HG02759 (cell line): ENCODE results near the gene CD86.

Experiments
- ATAC-seq: cut with Tn5 transposase; IDR thresholded peaks from one replicate; pipeline ENCODE4 v1.9.1; 2021; ENCODE audit warnings: mild to moderate bottlenecking, moderate library complexity; ENCODE audit not compliant: unreplicated experiment

Gene CD86

GRCh38 chr3:122091602-122092295, 36.6 kb downstream of the CD86 start:
- peak; percentile 66 for ATAC-seq

- ATAC-seq = peak; percentile 31
Observed at GRCh38 chr3:122092460-122093165, 37.5 kb downstream of the CD86 start.

GRCh38 chr3:122094125-122094524, 39.0 kb downstream of the CD86 start:
- peak; percentile 42 for ATAC-seq

- ATAC-seq = no peak
Observed at GRCh38 chr3:122094693-122095092, 39.5 kb downstream of the CD86 start.

GRCh38 chr3:122097141-122097540, 42.0 kb downstream of the CD86 start:
- ATAC-seq = no peak

DNA sequence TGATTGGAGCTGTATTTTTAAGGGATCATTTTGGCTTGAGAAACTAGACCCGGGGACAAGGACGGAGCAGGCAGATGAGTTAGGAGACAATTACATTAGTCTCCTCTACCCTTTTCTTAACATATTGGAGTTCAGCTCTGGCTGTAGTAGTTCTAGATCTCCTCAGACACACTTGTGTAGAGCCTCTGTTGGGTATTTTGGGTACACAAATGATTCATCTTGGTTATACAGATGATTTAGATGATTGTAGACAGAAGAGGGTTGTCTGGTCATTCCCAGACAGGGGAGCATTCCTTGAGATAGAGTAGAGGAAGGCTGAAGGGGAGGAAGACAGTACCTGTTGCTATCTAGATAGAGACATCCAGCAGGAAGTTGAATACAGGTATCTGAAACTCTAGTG, 43.4 kb downstream of the CD86 start:
- no peak for ATAC-seq

DNA sequence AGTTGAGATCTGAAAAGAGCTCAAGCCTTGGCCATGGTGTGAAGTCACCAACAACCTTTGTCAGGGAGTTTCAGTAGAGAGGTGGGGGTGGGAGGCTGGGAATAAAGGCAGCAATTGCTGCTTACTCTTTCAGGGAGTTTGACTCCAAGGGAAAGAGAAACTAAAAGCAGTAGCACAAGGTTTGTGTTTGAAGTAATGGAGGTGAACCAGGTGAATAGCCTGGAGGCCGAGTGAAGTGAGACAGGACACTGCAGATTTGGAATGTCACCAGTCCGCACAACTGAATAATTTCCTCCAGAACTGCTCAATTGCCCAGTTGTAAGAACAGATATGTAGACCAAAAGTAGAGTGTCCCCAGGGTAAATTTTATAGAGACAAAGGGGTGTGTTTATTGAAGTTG, 44.1 kb downstream of the CD86 start:
- no peak for ATAC-seq

GRCh38 chr3:122100083-122100482, 44.9 kb downstream of the CD86 start:
- ATAC-seq = no peak

GRCh38 chr3:122100591-122101463, 45.7 kb downstream of the CD86 start:
- ATAC-seq = peak; percentile 27

DNA sequence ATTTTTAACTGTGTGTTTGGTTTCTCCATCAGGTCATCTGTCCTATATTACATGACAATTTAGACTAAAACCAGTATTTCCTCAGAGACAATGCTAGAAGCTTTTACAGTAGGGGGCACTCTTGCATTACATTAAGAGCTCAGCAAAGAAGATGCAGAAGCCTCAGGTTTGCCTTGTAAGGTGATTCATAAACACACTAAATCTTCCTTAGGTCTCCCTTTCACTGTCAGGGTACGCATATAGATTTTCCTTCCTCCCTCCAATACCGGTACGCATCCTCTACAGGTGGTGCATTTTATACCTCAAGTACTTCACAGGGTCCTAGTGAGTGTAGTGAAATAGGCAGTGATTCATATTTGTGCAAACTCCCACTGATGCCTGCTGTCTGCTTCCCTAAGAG, 46.5 kb downstream of the CD86 start:
- ATAC-seq = peak; percentile 37

DNA sequence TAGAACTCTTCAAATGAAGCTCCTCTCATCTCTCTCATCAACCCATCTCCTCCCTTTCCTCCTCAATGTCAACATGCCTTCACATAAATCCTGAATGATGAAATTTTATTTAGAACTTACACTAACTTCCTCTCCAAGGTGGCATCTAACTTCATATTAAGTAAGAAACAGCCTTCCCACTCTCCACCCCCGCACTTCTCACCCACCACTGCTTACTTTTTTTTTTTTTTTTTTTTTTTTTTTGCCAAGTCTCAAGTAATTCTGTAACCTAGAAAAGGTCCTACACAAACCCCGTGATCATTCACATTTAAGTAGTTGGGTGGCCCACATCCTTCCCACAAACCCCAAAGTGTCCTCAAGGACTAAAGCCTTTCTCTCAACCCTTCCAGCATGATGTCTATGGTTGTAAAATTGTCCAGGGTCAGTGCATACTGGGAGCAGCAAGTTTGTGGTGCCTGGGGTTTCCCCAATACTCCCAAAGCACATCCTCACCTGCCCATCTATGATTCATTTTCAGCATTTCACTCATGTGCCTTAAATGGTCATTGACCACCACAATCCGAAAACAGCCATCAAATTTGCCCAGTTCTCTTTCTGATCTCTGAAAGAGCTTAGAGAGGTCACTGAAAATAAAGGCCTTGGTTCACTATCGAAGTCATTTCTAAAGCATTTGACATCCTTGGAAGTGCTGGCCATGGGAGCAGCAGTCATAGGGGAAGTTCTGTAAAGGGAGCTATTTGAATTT, 47.2 kb downstream of the CD86 start:
- ATAC-seq = peak; percentile 52

DNA sequence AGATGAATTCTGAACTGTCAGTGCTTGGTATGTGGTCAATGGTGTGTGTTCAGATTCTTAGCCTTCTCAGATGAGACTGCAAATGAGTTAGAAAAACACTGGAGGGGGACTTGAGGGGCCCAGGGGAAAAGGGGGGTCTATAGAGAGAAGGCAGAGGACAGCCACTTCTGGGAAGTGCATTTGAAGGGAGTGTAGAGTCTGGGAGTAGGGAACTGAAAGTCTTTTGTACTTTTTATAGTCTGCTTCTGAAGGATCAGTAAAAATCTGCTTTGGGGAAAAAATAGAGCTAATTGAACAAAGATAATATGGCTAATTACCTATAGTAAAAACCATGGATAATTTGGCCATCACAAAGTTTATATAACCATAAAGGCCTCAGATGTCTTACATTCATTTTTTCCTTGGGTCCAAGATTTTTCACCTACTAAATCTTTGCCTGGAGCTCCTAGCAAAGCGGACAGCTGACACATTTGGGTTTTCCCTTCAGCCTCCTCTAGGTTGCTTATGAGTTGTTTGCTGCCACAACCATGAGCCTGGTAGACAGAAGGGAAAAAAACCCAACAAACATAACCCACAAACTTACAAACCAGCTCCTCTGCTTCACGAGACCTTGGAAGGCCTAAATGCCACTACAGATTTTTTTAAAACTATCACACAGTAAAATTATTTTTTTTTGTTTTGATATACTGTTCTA, 48.8 kb downstream of the CD86 start:
- ATAC-seq = no peak

GRCh38 chr3:122104515-122105194, 49.5 kb downstream of the CD86 start:
- no peak for ATAC-seq

- no peak for ATAC-seq
Observed at GRCh38 chr3:122105626-122106025, 50.5 kb downstream of the CD86 start.

DNA sequence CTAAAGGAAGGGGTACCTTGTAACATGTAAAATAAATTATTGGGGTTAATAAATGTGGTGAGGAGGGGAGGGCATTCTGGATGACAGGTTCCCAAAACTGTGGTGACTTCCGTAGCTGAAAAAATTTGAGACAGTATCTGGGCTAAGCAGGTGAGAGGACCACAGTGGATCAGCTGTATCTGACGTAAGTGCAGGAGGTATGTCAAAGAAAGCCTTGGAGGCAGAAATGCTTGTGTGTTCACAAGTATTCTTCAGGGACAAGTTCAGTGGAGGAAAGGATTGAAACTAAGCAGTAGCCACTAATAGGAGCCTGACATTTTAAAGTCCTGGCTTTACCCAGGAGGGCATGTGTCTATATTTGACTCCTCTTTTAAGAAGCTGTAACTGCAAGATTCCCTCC, 52.0 kb downstream of the CD86 start:
- ATAC-seq = no peak

DNA sequence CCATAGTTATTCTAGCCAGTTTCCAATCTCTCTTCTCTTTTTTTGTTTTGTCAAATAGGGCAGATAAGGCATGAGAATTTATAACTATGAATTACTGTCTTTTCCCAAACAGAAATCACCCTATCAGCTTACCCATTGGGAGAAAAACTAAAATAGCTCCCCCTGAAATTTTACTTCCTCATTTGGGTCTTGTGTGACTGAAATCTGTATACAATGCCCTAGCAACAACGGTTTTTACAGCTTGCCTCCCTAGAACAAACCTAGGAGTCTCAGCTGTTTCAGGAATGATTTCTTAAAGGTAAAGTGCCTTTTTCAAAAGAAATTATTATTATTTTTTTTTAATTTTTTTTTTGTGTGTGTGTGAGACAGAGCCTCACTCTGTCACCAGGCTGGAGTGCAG, 56.8 kb downstream of the CD86 start:
- no peak for ATAC-seq

GRCh38 chr3:122112754-122113153, 57.6 kb downstream of the CD86 start:
- no peak for ATAC-seq

GRCh38 chr3:122123850-122124249, 68.7 kb downstream of the CD86 start:
- ATAC-seq = no peak

DNA sequence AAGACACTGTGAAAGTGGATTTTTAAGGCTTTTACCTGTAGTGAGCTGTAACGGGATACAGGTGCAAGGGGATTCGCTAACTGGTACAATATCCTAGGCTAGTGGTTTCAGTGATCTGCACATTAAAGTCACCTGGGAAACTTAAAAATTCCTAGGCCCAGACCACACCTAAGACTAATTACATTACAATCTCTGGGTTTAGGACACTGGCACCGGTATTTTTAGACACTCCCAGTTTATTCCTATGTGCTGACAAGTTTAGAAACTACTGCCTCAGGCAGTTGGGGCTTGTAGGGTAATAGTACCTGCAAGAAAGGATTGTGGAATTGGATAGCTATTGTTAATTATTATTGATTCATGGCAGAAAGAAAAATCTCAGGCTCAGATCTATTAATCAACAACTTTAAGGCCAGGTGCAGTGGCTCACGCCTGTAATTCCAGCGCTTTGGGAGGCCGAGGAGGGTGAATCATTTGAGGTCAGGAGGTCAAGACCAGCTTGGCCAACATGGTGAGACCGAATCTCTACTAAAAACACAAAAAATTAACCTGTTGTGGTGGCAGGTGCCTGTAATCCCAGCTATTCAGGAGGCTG, 77.9 kb downstream of the CD86 start:
- ATAC-seq = no peak
